HCT116 (cell line): ENCODE measurements around the gene SUCLG1. TPM values are rescaled to one million over a fixed set of nuclear protein-coding genes. Genes with fewer than 3 reads are reported as not detected.

Experiments
- ATAC-seq: fragments of 200-7000 bp; cut with Tn5 transposase; 2 replicates; pipeline ENCODE4 v1.9.1; 2020; ENCODE audit warnings: mild to moderate bottlenecking, moderate library complexity
- BruUV-seq: library from RNA; stranded (reverse); fragments of 400-500 nt; replicated peaks from 2 replicates; lab custom pipeline; 2021; lab: Mats Ljungman, UMichigan
- CTCF ChIA-PET: fragments of 300-600 bp; sonication (Branson Sonifier 250); formaldehyde crosslinking; loops from one replicate; lab custom pipeline; 2021; ENCODE audit warnings: antibody characterized with exemption; lab: Charles Lee
- POLR2A ChIA-PET: fragments of 300-600, 350-600 bp; sonication (Branson Sonifier 250); formaldehyde crosslinking; loops from one replicate; lab custom pipeline; 2021; ENCODE audit warnings: antibody characterized with exemption; lab: Charles Lee
- RAD21 ChIA-PET, 2 experiments: fragments of 300-600 bp; sonication (Branson Sonifier 250); formaldehyde crosslinking; loops; one replicate each; lab custom pipeline; 2023; ENCODE audit warnings: low total read pairs in 2 of 2; ENCODE audit not compliant: uncharacterized antibody in 2 of 2, unreplicated experiment in 2 of 2, low non-redundant PET in 1 of 2; lab: Charles Lee
- DNase-seq: peaks from one replicate; pipeline ENCODE4 v3.0.0-alpha.2; 2010; ENCODE audit warnings: low read depth, low spot score
- H2AFZ ChIP-seq: fragments of 200-600 bp; shearing (Covaris generic), sonication (generic); 2 replicates; pipeline ENCODE4 v1.6.1; 2017; ENCODE audit warnings: low read depth, mixed run types, mixed read lengths, antibody characterized with exemption, low read length; ENCODE audit not compliant: poor library complexity, severe bottlenecking
- H3K27ac ChIP-seq: 2 replicates; pipeline ENCODE4 v1.5.1; 2012; ENCODE audit warnings: low read depth, low read length
- H3K27me3 ChIP-seq: fragments of 200-600 bp; sonication (generic); 2 replicates; pipeline ENCODE4 v1.6.1; 2016; ENCODE audit warnings: mixed run types, low read length, mixed read lengths; ENCODE audit not compliant: insufficient read depth
- H3K36me3 ChIP-seq, 2 experiments: fragments of 200-500 bp in 1 of 2; fragments of 200-600 bp in 1 of 2; sonication (Bioruptor generic) in 1 of 2; sonication (generic) in 1 of 2; 2 replicates each; pipeline versions ENCODE4 v1.5.1 to v1.6.1; 2014 to 2016; ENCODE audit warnings: low read length in 2 of 2, inconsistent platforms in 1 of 2, mixed read lengths in 1 of 2, mixed run types in 1 of 2; ENCODE audit not compliant: insufficient read depth in 2 of 2, control insufficient read depth in 1 of 2
- H3K4me1 ChIP-seq, 2 experiments: fragments of 200-600 bp in 1 of 2; sonication (generic) in 1 of 2; 2 replicates each; pipeline versions ENCODE4 v1.5.1 to v1.6.1; 2012 to 2017; ENCODE audit warnings: low read length in 2 of 2, inconsistent platforms in 1 of 2, mild to moderate bottlenecking in 1 of 2, mixed read lengths in 1 of 2, mixed run types in 1 of 2, moderate library complexity in 1 of 2; ENCODE audit not compliant: insufficient read depth in 2 of 2, control insufficient read depth in 1 of 2
- H3K4me2 ChIP-seq: fragments of 200-600 bp; sonication (generic); 2 replicates; pipeline ENCODE4 v1.6.1; 2017; ENCODE audit warnings: mixed run types, low read length, mixed read lengths
- H3K4me3 ChIP-seq, 2 experiments: fragments of 200-600 bp in 1 of 2; sonication (generic) in 1 of 2; replicated peaks in 1 of 2; 2 replicates each; pipeline ENCODE4 v1.5.1; 2011 to 2016; ENCODE audit warnings: low read length in 2 of 2, control low read depth in 1 of 2, low read depth in 1 of 2, mild to moderate bottlenecking in 1 of 2, mixed read lengths in 1 of 2, mixed run types in 1 of 2
- H3K79me2 ChIP-seq: fragments of 200-600 bp; sonication (generic); 2 replicates; pipeline ENCODE4 v1.6.1; 2017; ENCODE audit warnings: mild to moderate bottlenecking, mixed run types, low read length, moderate library complexity, mixed read lengths; ENCODE audit not compliant: insufficient read depth
- H3K9ac ChIP-seq: fragments of 200-600 bp; sonication (generic); 2 replicates; pipeline ENCODE4 v1.6.1; 2016; ENCODE audit warnings: low read length, mixed read lengths
- H3K9me2 ChIP-seq: fragments of 200-600 bp; sonication (generic), shearing (Covaris generic); 2 replicates; pipeline ENCODE4 v1.6.1; 2017; ENCODE audit warnings: mixed run types, mild to moderate bottlenecking, moderate library complexity; ENCODE audit not compliant: insufficient read depth
- H3K9me3 ChIP-seq, 2 experiments: fragments of 200-500 bp in 1 of 2; fragments of 200-600 bp in 1 of 2; sonication (Bioruptor generic) in 1 of 2; sonication (generic) in 1 of 2; 2 replicates each; pipeline ENCODE4 v1.6.1; 2014 to 2017; ENCODE audit warnings: low read length in 2 of 2, mixed read lengths in 2 of 2, inconsistent platforms in 1 of 2, low read depth in 1 of 2, mild to moderate bottlenecking in 1 of 2, mixed run types in 1 of 2, moderate library complexity in 1 of 2; ENCODE audit not compliant: control insufficient read depth in 1 of 2, insufficient read depth in 1 of 2
- H4K20me1 ChIP-seq: fragments of 200-600 bp; sonication (generic), shearing (Covaris generic); 2 replicates; pipeline ENCODE4 v1.6.1; 2017; ENCODE audit warnings: mixed run types, mild to moderate bottlenecking, moderate library complexity; ENCODE audit not compliant: insufficient read depth
- ATF3 ChIP-seq: IDR thresholded peaks from 2 replicates; pipeline ENCODE4 v1.6.1; 2012
- CEBPB ChIP-seq: IDR thresholded peaks from 2 replicates; pipeline ENCODE4 v1.6.1; 2012; ENCODE audit warnings: low read depth
- CTCF ChIP-seq, 3 experiments: fragments of 200-600 bp in 1 of 3; sonication (generic) in 1 of 3; IDR thresholded peaks in 2 of 3; conservative IDR thresholded peaks in 1 of 3; 2 replicates each; pipeline ENCODE4 v1.5.1; 2012 to 2017; ENCODE audit warnings: low read depth in 2 of 3, low read length in 2 of 3, antibody characterized with exemption in 1 of 3, borderline replicate concordance in 1 of 3, control low read depth in 1 of 3, mild to moderate bottlenecking in 1 of 3, mixed read lengths in 1 of 3, mixed run types in 1 of 3, moderate library complexity in 1 of 3; ENCODE audit not compliant: insufficient read depth in 1 of 3
- EGR1 ChIP-seq: IDR thresholded peaks from 2 replicates; pipeline ENCODE4 v1.6.1; 2012; ENCODE audit warnings: low read depth
- ELF1 ChIP-seq: IDR thresholded peaks from 2 replicates; pipeline ENCODE4 v1.6.1; 2012; ENCODE audit warnings: low read depth, borderline replicate concordance
- EZH2 ChIP-seq: fragments of 200-600 bp; sonication (generic); IDR thresholded peaks from 2 replicates; pipeline ENCODE4 v1.6.1; 2017; ENCODE audit warnings: antibody characterized with exemption, mixed run types
- FOSL1 ChIP-seq: IDR thresholded peaks from 2 replicates; pipeline ENCODE4 v1.6.1; 2012; ENCODE audit warnings: low read depth
- MAX ChIP-seq: IDR thresholded peaks from 2 replicates; pipeline ENCODE4 v1.6.1; 2012
- POLR2A ChIP-seq: IDR thresholded peaks from 2 replicates; pipeline ENCODE4 v1.7.0; 2011; ENCODE audit warnings: borderline replicate concordance; ENCODE audit not compliant: insufficient read depth, insufficient read length; ENCODE audit errors: extremely low read depth
- POLR2AphosphoS5 ChIP-seq: IDR thresholded peaks from 2 replicates; pipeline ENCODE4 v1.6.1; 2011; ENCODE audit warnings: mild to moderate bottlenecking, low read depth, low read length, moderate library complexity
- RAD21 ChIP-seq: IDR thresholded peaks from 2 replicates; pipeline ENCODE4 v1.6.1; 2012; ENCODE audit warnings: low read depth, mild to moderate bottlenecking
- REST ChIP-seq: IDR thresholded peaks from 2 replicates; pipeline ENCODE4 v1.6.1; 2012; ENCODE audit warnings: low read depth
- SIN3A ChIP-seq: IDR thresholded peaks from 2 replicates; pipeline ENCODE4 v1.6.1; 2012; ENCODE audit warnings: low read depth
- SP1 ChIP-seq: IDR thresholded peaks from 2 replicates; pipeline ENCODE4 v1.6.1; 2012; ENCODE audit warnings: low read depth
- SRF ChIP-seq: IDR thresholded peaks from 2 replicates; pipeline ENCODE4 v1.6.1; 2012; ENCODE audit warnings: low read depth
- TCF7L2 ChIP-seq: IDR thresholded peaks from 2 replicates; pipeline ENCODE4 v1.7.0; 2011; ENCODE audit warnings: borderline replicate concordance, inconsistent platforms; ENCODE audit not compliant: insufficient read depth, insufficient read length; ENCODE audit errors: extremely low read depth
- ZBTB33 ChIP-seq: IDR thresholded peaks from 2 replicates; pipeline ENCODE4 v1.6.1; 2011; ENCODE audit warnings: mild to moderate bottlenecking, low read length, moderate library complexity; ENCODE audit not compliant: insufficient replicate concordance; ENCODE audit errors: extremely low read depth
- ZFX ChIP-seq: fragments of 450-650 bp; IDR thresholded peaks from 2 replicates; pipeline ENCODE4 v1.6.1; 2017
- ZNF274 ChIP-seq: fragments of 200-500 bp; sonication (Bioruptor generic); IDR thresholded peaks from 2 replicates; pipeline ENCODE4 v1.6.1; 2014; ENCODE audit warnings: mild to moderate bottlenecking, low read depth, low read length, inconsistent platforms
- intact Hi-C: fragments of 100-400 bp; cut with micrococcal nuclease; formaldehyde crosslinking; loops from 2 replicates; pipeline ENCODE4 v1.10.0; 2022
- total RNA-seq: library from RNA; stranded (reverse); gene quantifications from one replicate; pipeline ENCODE4 v1.2.1, GENCODE V29; 2021; ENCODE audit not compliant: unreplicated experiment

The SUCLG1 gene
- total RNA-seq, 1 experiment from 2014 or later, result 56.3 TPM

- no peak for TF ChIP-seq MAX
- no peak for TF ChIP-seq ELF1
- TF ChIP-seq TCF7L2, result no peak
Observed at GRCh38 chr2:84483320-84483719, 24.2 kb upstream of the SUCLG1 start (continued).

- Histone ChIP-seq H3K9me3 (peaks cover 1 to 5% of the 10 kb centered on the region in 2 experiments; a peak in 2 of 4 replicates), H3K27ac (no peak overlapping the region), H3K4me3 (no peak overlapping the region), H4K20me1 (no peaks in the 10 kb centered on the region), H3K4me2 (no peak overlapping the region), H3K79me2 (no peaks in the 10 kb centered on the region), H3K9me2 (no peaks in the 10 kb centered on the region), H3K4me1 (no peaks in the 10 kb centered on the region; a peak in 1 of 4 replicates), H3K9ac (no peak overlapping the region), H2AFZ (no peak overlapping the region), H3K36me3 (no peaks in the 10 kb centered on the region), H3K27me3 (no peaks in the 10 kb centered on the region)
- intact Hi-C loops, result no loop called here
- POLR2A ChIA-PET, result no interaction called here
- RAD21 ChIA-PET, result no interaction called here
- CTCF ChIA-PET, result no interaction called here
- ATAC-seq (no peak), DNase-seq (no peak)
- no TSS peak for BruUV-seq
- TF ChIP-seq POLR2A, result no peak
- no peak for TF ChIP-seq CTCF (IDR thresholded peaks at IDR 0.05 in 2 of 3, conservative IDR thresholded peaks at IDR 0.05 in 1 of 3; ENCODE audit: borderline replicate concordance in 1 of 3, insufficient read depth in 1 of 3, low read depth in 2 of 3, low read length in 2 of 3)
- no peak for TF ChIP-seq ZBTB33
- TF ChIP-seq ELF1, result no peak
- TF ChIP-seq FOSL1, result no peak
- TF ChIP-seq REST, result no peak
- no peak for TF ChIP-seq SIN3A
- TF ChIP-seq SP1, result no peak
- TF ChIP-seq MAX, result no peak
- no peak for TF ChIP-seq CEBPB
- no peak for TF ChIP-seq EGR1
- no peak for TF ChIP-seq ATF3
- no peak for TF ChIP-seq ZFX
- TF ChIP-seq RAD21, result no peak
- no peak for TF ChIP-seq ZNF274
- no peak for TF ChIP-seq POLR2AphosphoS5
- no peak for TF ChIP-seq EZH2
- no peak for TF ChIP-seq SRF
Observed at GRCh38 chr2:84482603-84483002, 23.5 kb upstream of the SUCLG1 start.
